WTC11 (cell line): ENCODE measurements around the gene ERCC6. TPM values are rescaled to one million over a fixed set of nuclear protein-coding genes. Genes with fewer than 3 reads are reported as not detected.

Experiments used
- ATAC-seq: fragments of 200-7000 bp; cut with Tn5 transposase; 2 replicates; pipeline ENCODE4 v1.10.0; 2021; ENCODE audit warnings: mild to moderate bottlenecking, moderate library complexity
- CTCF ChIA-PET: fragments of 300-600 bp; sonication (Branson Sonifier 250); formaldehyde crosslinking; loops from one replicate; lab custom pipeline; 2021; ENCODE audit warnings: antibody characterized with exemption; lab: Charles Lee
- POLR2A ChIA-PET: fragments of 350-600 bp; sonication (Branson Sonifier 250); formaldehyde crosslinking; loops from one replicate; lab custom pipeline; 2021; ENCODE audit warnings: antibody characterized with exemption; lab: Charles Lee
- DNase-seq: peaks from one replicate; pipeline ENCODE4 v3.0.0; 2021; ENCODE audit warnings: low spot score
- H3K27ac Mint-ChIP-seq: 2 replicates; pipeline ENCODE4 v1.8.0; 2021; ENCODE audit warnings: mixed read lengths
- H3K27me3 Mint-ChIP-seq: 2 replicates; pipeline ENCODE4 v1.8.0; 2021; ENCODE audit warnings: low read depth, mild to moderate bottlenecking, moderate library complexity, mixed read lengths
- H3K36me3 Mint-ChIP-seq: 2 replicates; pipeline ENCODE4 v1.8.0; 2021; ENCODE audit warnings: mixed read lengths
- H3K4me1 Mint-ChIP-seq: 2 replicates; pipeline ENCODE4 v1.8.0; 2022; ENCODE audit warnings: mixed read lengths
- H3K4me3 Mint-ChIP-seq: 2 replicates; pipeline ENCODE4 v1.8.0; 2021; ENCODE audit warnings: mild to moderate bottlenecking, moderate library complexity, mixed read lengths
- H3K9me3 Mint-ChIP-seq: 2 replicates; pipeline ENCODE4 v1.8.0; 2021; ENCODE audit warnings: mixed read lengths
- ATF6 ChIP-seq: sonication (generic); formaldehyde crosslinking; IDR thresholded peaks from 2 replicates; pipeline ENCODE4 v1.8.1; 2023; ENCODE audit warnings: mild to moderate bottlenecking, missing genetic modification reagents
- CREM ChIP-seq: sonication (generic); formaldehyde crosslinking; IDR thresholded peaks from 2 replicates; pipeline ENCODE4 v1.8.1; 2022; ENCODE audit warnings: mild to moderate bottlenecking, missing genetic modification reagents, moderate library complexity
- ESRRA ChIP-seq: sonication (generic); formaldehyde crosslinking; IDR thresholded peaks from 2 replicates; pipeline ENCODE4 v1.8.1; 2022; ENCODE audit warnings: mild to moderate bottlenecking, missing genetic modification reagents, borderline replicate concordance
- FOXK1 ChIP-seq: sonication (generic); formaldehyde crosslinking; IDR thresholded peaks from 2 replicates; pipeline ENCODE4 v1.8.0; 2022; ENCODE audit warnings: mild to moderate bottlenecking, moderate library complexity, missing genetic modification reagents
- FOXP4 ChIP-seq: sonication (generic); formaldehyde crosslinking; IDR thresholded peaks from 2 replicates; pipeline ENCODE4 v1.8.0; 2022; ENCODE audit warnings: mild to moderate bottlenecking, missing genetic modification reagents
- GTF2I ChIP-seq: fragments of 250-450 bp; sonication (Bioruptor Pico); conservative IDR thresholded peaks from 2 replicates; pipeline ENCODE4 v1.4.0; 2021; ENCODE audit warnings: mild to moderate bottlenecking
- HMGA2 ChIP-seq: fragments of 250-450 bp; sonication (Bioruptor Pico); IDR thresholded peaks from 2 replicates; pipeline ENCODE4 v1.4.0; 2021; ENCODE audit warnings: mild to moderate bottlenecking, moderate library complexity
- HMGXB4 ChIP-seq: sonication (generic); formaldehyde crosslinking; IDR thresholded peaks from 2 replicates; pipeline ENCODE4 v1.8.1; 2023; ENCODE audit warnings: mild to moderate bottlenecking, moderate library complexity, missing genetic modification reagents
- JUN ChIP-seq: sonication (generic); formaldehyde crosslinking; IDR thresholded peaks from 2 replicates; pipeline ENCODE4 v1.8.0; 2023; ENCODE audit warnings: mild to moderate bottlenecking, missing genetic modification reagents
- MYBL2 ChIP-seq: sonication (generic); formaldehyde crosslinking; IDR thresholded peaks from 2 replicates; pipeline ENCODE4 v1.8.1; 2023; ENCODE audit warnings: mild to moderate bottlenecking, moderate library complexity, missing genetic modification reagents
- NFATC4 ChIP-seq: fragments of 250-450 bp; sonication (Bioruptor Pico); IDR thresholded peaks from 2 replicates; pipeline ENCODE4 v1.9.0; 2021; ENCODE audit warnings: mild to moderate bottlenecking
- NFYB ChIP-seq: sonication (generic); formaldehyde crosslinking; conservative IDR thresholded peaks from 2 replicates; pipeline ENCODE4 v1.8.0; 2022; ENCODE audit warnings: low read depth, missing genetic modification reagents
- OVOL2 ChIP-seq: fragments of 250-450 bp; sonication (Bioruptor Pico); IDR thresholded peaks from 2 replicates; pipeline ENCODE4 v1.9.0; 2021; ENCODE audit warnings: mild to moderate bottlenecking, borderline replicate concordance
- PRRX2 ChIP-seq: fragments of 250-450 bp; sonication (Bioruptor Pico); IDR thresholded peaks from 2 replicates; pipeline ENCODE4 v1.8.0; 2021; ENCODE audit warnings: mild to moderate bottlenecking
- SMAD3 ChIP-seq: sonication (generic); formaldehyde crosslinking; IDR thresholded peaks from 2 replicates; pipeline ENCODE4 v1.8.0; 2022; ENCODE audit warnings: missing genetic modification reagents, mild to moderate bottlenecking, borderline replicate concordance
- ZNF263 ChIP-seq: sonication (generic); formaldehyde crosslinking; IDR thresholded peaks from 2 replicates; pipeline ENCODE4 v1.8.1; 2022; ENCODE audit warnings: low read depth, mild to moderate bottlenecking, moderate library complexity, missing genetic modification reagents
- ZNF281 ChIP-seq: sonication (generic); formaldehyde crosslinking; IDR thresholded peaks from 2 replicates; pipeline ENCODE4 v1.8.0; 2023; ENCODE audit warnings: mild to moderate bottlenecking, missing genetic modification reagents
- ZNF423 ChIP-seq: fragments of 250-450 bp; sonication (Bioruptor Pico); IDR thresholded peaks from 2 replicates; pipeline ENCODE4 v2.1.2; 2022; ENCODE audit warnings: mild to moderate bottlenecking, moderate library complexity
- total RNA-seq: library from RNA; stranded (reverse); gene quantifications from 3 replicates; pipeline ENCODE4 v1.2.3, GENCODE V29; 2021

Gene ERCC6
- total RNA-seq, 1 experiment from 2014 or later = 10.9 TPM

GRCh38 chr10:49587981-49588380 is 49.1 kb upstream of the ERCC6 start (continued):
- TF ChIP-seq HMGXB4 (CRISPR knock-in tag) = no peak
- TF ChIP-seq MYBL2 (CRISPR knock-in tag) = no peak
- TF ChIP-seq ESRRA (CRISPR knock-in tag) = no peak
- TF ChIP-seq ZNF281 (CRISPR knock-in tag) = no peak

GRCh38 chr10:49585387-49585786 is 46.5 kb upstream of the ERCC6 start:
- DNase-seq = no peak
- POLR2A ChIA-PET = no interaction called here
- Mint-ChIP-seq H3K4me3 (no peak overlapping the region), H3K27ac (no peak overlapping the region), H3K9me3 (peaks cover 14% of the 10 kb centered on the region; the same call in 1 of the 2 replicates)
- CTCF ChIA-PET = interaction anchor here (1.7 kb wide), 1 partner anchor 8 kb away, joined by 5 read pairs; no protein-coding TSS in a partner anchor
- TF ChIP-seq MYBL2 (CRISPR knock-in tag) (no peak), FOXP4 (no peak), NFATC4 (no peak), NFYB (no peak), HMGA2 (no peak), SMAD3 (CRISPR knock-in tag) (no peak), ZNF423 (no peak), JUN (CRISPR knock-in tag) (no peak), ATF6 (CRISPR knock-in tag) (no peak), FOXK1 (CRISPR knock-in tag) (no peak), OVOL2 (CRISPR knock-in tag) (no peak), GTF2I (CRISPR knock-in tag) (no peak), ZNF263 (CRISPR knock-in tag) (no peak), CREM (no peak), PRRX2 (no peak)
- TF ChIP-seq, all 79 proteins: peak for 0
- ATAC-seq = no peak
- Mint-ChIP-seq H3K36me3 (no peaks in the 10 kb centered on the region), H3K4me1 (peaks cover 5% of the 10 kb centered on the region; the same call in 1 of the 2 replicates), H3K27me3 (no peaks in the 10 kb centered on the region)
